ENCODE results near the gene LRRC4.

GRCh38 chr7:128066858-128067257 is 35.6 kb upstream of the LRRC4 start:
- TF ChIP-seq GATA2 (IDR thresholded peaks at IDR 0.05; ENCODE audit: low read depth, low read length), result no peak
- TF ChIP-seq GATA3 (IDR thresholded peaks at IDR 0.05; ENCODE audit: low read depth, low read length), result no peak
